ENCODE results near the gene PNPLA5.
A peak's percentile ranks its signal among the peaks of the same experiment; 100 is the strongest.
"Not testable (repeated sequence)": the region's sequence is repeated elsewhere in the genome, so short reads cannot be mapped to it uniquely, and the experiment has no call there.

PNPLA5 gene, protein sequence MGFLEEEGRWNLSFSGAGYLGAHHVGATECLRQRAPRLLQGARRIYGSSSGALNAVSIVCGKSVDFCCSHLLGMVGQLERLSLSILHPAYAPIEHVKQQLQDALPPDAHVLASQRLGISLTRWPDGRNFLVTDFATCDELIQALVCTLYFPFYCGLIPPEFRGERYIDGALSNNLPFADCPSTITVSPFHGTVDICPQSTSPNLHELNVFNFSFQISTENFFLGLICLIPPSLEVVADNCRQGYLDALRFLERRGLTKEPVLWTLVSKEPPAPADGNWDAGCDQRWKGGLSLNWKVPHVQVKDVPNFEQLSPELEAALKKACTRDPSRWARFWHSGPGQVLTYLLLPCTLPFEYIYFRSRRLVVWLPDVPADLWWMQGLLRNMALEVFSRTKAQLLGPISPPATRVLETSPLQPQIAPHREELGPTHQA

GRCh38 chr22:43891360-43892182, at the start of gene PNPLA5:
TSS of gene PNPLA5 (minus strand) at chr22:43892013. CDS start at chr22:43891880, 133 bp downstream.
- peak; percentile 14 for DNase-seq (ENCODE audit: low read depth)

DNA sequence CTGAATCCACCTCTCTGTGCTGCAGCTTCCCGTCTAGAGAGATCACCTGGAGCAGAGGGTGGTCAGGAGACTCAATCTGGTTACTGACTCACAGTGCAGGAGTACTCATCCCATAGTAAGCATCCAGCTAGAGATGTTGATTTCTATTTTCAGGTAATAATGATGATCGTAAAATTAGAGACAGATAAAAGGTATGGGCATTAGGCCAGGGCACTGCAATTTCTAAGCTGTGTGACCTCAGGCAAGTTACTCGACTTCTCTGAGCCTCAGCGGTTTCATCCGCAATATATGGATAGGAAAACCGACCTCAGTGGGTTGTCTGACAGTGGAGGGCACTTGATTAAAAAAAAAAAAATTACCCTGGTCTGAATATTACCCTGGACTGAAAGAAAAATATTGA, 49.6 kb upstream of the PNPLA5 start:
- DNase-seq (ENCODE audit: low read depth): no peak

DNA sequence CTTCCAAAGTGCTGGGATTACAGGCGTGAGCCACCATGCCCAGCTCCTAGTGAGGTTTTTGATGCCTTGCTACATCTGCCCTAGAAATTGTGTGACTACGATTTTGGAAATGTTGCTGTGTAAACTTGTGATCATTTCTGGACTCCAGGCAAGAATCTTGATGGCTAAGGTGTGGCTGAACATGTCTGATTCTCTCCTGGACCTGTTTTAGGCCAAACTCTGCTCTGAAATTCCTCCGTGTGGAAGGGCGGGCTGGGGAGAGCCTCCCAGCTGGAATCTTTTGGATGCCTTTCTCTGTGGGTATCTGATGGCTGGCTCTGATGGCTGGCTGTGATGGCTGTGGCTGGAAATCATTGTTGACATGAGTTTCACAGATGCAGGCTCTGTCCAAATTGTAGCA, 40.0 kb upstream of the PNPLA5 start:
- DNase-seq (ENCODE audit: low read depth): no peak

- DNase-seq (ENCODE audit: low read depth): no peak
Observed at GRCh38 chr22:43928908-43929307, 37.1 kb upstream of the PNPLA5 start.

GRCh38 chr22:43928468-43928867, 36.7 kb upstream of the PNPLA5 start:
- DNase-seq (ENCODE audit: low read depth): no peak

DNA sequence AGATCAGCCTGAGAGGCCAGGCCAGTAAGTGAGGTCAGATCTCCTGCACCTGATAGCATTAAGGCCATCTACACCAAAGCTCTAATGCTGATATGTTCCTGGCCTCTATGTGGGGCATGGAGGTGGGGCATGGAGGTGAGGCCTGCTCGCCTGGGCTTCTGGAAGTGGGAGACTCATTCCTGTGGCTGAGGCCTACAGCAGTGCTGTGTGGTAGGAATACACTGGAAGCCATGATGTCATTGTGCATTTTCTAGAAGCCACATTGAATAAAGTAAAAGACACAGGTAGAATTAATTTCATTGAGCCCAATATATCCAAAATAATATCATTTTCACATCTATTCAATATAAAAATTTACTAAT, 34.5 kb upstream of the PNPLA5 start:
- no peak for DNase-seq (ENCODE audit: low read depth)

DNA sequence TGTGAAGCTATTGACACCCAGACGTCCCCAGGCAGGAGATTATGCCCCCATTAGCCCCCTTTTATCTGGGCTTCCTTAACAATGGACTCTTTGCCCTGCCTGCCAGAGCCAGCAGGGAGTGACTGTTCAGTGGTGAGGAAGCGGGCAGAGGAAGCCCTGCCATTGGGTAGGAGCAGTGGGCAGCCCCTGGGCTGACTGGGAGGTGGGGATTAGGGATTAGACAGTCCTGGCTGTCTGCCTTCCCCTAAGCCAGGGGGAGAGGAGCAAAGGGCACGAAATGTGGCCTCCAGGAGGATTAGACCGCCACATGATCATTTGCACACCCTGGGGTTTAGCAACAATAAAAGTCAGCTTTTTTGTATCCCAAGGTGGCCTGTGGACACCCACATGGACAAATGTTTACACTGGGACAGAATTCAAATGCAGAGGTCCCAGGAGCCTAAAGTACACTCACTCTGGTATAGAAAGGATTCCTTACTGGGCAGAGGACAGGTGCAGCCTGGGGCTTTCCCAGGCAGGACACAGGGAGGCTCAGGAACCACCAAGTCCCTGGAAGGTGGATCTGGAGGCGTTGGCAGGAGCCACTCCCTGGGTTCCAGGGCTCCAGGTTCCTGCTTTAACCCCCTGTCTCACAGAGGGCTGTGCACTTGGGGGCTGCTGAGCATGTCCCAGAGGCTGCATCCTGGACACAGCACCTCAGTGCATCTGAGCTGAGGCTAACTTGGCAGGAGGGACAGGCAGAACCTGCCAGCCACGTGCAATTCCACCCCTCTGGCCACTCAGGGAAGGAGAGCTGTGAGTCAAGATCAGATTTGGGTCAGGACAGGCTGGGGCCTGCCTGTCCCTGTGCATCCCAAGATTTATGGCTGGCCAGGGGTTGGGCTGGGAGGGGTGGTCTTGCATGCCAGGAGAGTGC, 33.9 kb upstream of the PNPLA5 start:
- no peak for DNase-seq (ENCODE audit: low read depth)

- DNase-seq (ENCODE audit: low read depth): no peak
Observed at GRCh38 chr22:43924877-43925276, 33.1 kb upstream of the PNPLA5 start.

GRCh38 chr22:43923631-43924464, 32.0 kb upstream of the PNPLA5 start, which contains the start of gene PNPLA3:
TSS of gene PNPLA3 (plus strand) at chr22:43923805. CDS start at chr22:43923912, 107 bp downstream.
- peak; percentile 73 for DNase-seq (ENCODE audit: low read depth)

DNA sequence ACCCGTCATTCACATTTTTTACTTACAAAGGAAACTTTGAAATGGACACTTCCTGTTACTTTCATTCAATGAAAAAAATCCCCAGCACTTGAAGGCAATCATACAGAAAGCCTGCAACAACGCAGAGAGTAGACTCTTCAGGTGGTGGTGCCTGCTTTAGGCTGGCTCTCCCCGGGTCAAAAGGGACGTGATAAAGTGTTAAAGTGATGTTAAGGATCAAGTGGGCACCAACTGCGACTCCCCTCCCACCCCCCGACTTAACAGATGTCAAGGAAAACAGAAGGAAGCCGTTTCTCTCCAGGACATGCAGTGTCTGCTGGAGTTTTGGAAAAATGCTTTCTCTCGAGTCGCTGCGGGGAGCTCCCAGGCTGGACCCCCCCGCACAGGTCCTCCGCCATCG, 31.4 kb upstream of the PNPLA5 start:
- DNase-seq (ENCODE audit: low read depth): no peak

- no peak for DNase-seq (ENCODE audit: low read depth)
Observed at GRCh38 chr22:43922123-43922522, 30.3 kb upstream of the PNPLA5 start.

DNA sequence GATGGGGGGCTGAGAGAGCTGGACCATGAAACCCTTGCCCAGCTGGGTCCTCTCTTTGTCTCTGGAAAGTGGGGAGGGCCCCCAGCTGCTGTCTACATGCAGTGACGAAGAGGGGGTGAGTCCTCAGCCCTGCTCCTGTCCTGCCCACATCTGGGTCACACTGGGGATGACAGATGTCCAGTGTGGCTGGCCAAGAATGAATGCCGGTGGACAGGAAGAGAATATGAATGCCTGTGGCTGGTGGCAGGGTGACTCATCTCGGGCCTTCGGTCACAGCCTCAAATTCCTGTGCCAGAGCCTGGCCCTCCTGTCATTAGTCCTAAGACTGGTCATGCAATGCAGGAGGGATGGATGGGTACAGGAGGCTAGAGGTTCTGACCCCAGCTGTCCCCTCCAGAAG, 29.6 kb upstream of the PNPLA5 start:
- no peak for DNase-seq (ENCODE audit: low read depth)

GRCh38 chr22:43919106-43919973, 27.5 kb upstream of the PNPLA5 start:
- no peak for DNase-seq (ENCODE audit: low read depth)

GRCh38 chr22:43917521-43917920, 25.7 kb upstream of the PNPLA5 start:
- DNase-seq (ENCODE audit: low read depth): no peak

GRCh38 chr22:43911351-43911750, 19.5 kb upstream of the PNPLA5 start:
- DNase-seq (ENCODE audit: low read depth): no peak

DNA sequence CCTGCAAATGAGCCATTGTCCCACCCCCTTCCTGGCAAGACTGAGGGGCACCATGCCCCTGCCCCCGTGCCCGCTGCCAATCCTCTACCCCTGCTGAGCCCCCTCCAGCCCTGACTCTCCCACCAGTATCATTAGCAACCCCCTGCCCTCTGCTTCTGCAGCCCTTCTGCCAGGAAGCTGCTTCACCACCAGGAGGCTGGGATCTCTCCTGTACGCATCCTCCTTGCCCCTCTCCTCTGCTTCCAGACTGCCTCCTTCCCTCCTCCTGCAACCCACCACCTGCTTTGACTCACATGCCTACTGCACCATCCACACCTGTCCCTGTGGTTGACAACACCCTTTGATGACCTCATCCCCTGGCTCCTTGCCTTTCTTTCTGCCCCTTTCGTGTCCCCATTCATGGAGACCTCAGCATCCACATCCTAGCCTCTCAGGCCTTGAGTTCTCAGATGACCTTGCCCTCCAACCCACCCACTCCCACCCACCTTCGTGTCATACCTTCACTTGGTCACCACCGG, 18.4 kb upstream of the PNPLA5 start:
- no peak for DNase-seq (ENCODE audit: low read depth)

GRCh38 chr22:43909708-43910107, 17.9 kb upstream of the PNPLA5 start:
- DNase-seq (ENCODE audit: low read depth): no peak

DNA sequence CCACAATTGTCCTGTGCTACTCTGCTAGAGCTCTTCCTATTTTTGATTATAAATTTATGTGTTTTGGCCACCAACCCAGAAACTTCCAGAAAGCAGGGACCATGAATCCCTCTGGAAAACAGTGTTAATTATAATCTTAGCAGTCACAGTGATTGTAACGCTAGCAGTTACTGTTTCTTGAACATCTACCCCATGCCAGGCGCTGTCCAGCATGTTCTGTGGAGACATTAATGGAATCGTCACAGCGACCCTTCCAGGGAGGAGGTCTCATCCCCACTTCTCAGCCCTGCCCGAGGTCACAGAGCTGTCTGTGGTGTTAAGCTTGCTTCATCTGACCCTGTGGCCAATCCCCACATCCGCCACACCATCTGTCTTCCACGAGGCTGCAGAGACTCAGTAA, 13.9 kb upstream of the PNPLA5 start:
- DNase-seq (ENCODE audit: low read depth): no peak

- not testable (repeated sequence) for DNase-seq (ENCODE audit: low read depth)
Observed at GRCh38 chr22:43904412-43904811, 12.6 kb upstream of the PNPLA5 start.

GRCh38 chr22:43903033-43903432, 11.2 kb upstream of the PNPLA5 start:
- DNase-seq (ENCODE audit: low read depth): not testable (repeated sequence)
